Stimulated activated naive B cell treated with anti-CD40 and anti-IgM and Interleukin-4, amounts not matched to agents 10 μg/mL and 1 μg/mL and 100 μg/mL, for 72 hours (primary cell): ENCODE measurements around the gene PROSER3.

Source experiments
- ATAC-seq, 2 donors: fragments of 150-1000 bp; cut with Tn5 transposase; replicated peaks; 2 replicates each; pipeline ENCODE4 v1.10.0; 2021; ENCODE audit warnings: moderate library complexity in 1 of 2
- DNase-seq: peaks from one replicate; pipeline ENCODE4 v3.0.0; 2021
- H3K27ac Mint-ChIP-seq: one replicate; pipeline ENCODE4 v1.8.0; 2022; ENCODE audit warnings: mild to moderate bottlenecking, mixed read lengths
- H3K27me3 Mint-ChIP-seq, 2 donors: one replicate each; pipeline ENCODE4 v1.8.0; 2022; ENCODE audit warnings: mixed read lengths in 2 of 2
- H3K36me3 Mint-ChIP-seq, 2 donors: one replicate each; pipeline ENCODE4 v1.8.0; 2022; ENCODE audit warnings: mixed read lengths in 2 of 2, mild to moderate bottlenecking in 1 of 2
- H3K4me1 Mint-ChIP-seq, 2 donors: one replicate each; pipeline ENCODE4 v1.8.0; 2022; ENCODE audit warnings: mixed read lengths in 2 of 2, mild to moderate bottlenecking in 1 of 2
- H3K4me3 Mint-ChIP-seq, 2 donors: one replicate each; pipeline ENCODE4 v1.8.0; 2022; ENCODE audit warnings: mild to moderate bottlenecking in 2 of 2, mixed read lengths in 2 of 2, moderate library complexity in 1 of 2
- H3K9me3 Mint-ChIP-seq, 2 donors: one replicate each; pipeline ENCODE4 v1.8.0; 2022; ENCODE audit warnings: mixed read lengths in 2 of 2, mild to moderate bottlenecking in 1 of 2

The PROSER3 gene

GRCh38 chr19:35777086-35777841, 19.3 kb downstream of the PROSER3 start:
- Mint-ChIP-seq H3K4me1 (peaks cover 8 to 13% of the 10 kb centered on the region in 2 donors), H3K9me3 (no peaks in the 10 kb centered on the region), H3K36me3 (peaks cover 0 to 5% of the 10 kb centered on the region in 2 donors), H3K4me3 (no peak overlapping the region), H3K27me3 (no peaks in the 10 kb centered on the region), H3K27ac (no peak overlapping the region)
- ATAC-seq = no peak
- no peak for DNase-seq

GRCh38 chr19:35777961-35778360, 20.0 kb downstream of the PROSER3 start:
- H3K27ac Mint-ChIP-seq = no peak overlapping the region
- H3K4me3 Mint-ChIP-seq = no peak overlapping the region
- peaks cover 0 to 5% of the 10 kb centered on the region in 2 donors for H3K36me3 Mint-ChIP-seq
- H3K4me1 Mint-ChIP-seq = peaks cover 8 to 13% of the 10 kb centered on the region in 2 donors
- DNase-seq (no peak), ATAC-seq (no peak)
- H3K9me3 Mint-ChIP-seq = no peaks in the 10 kb centered on the region
- no peaks in the 10 kb centered on the region for H3K27me3 Mint-ChIP-seq

- Mint-ChIP-seq H3K27me3 (no peaks in the 10 kb centered on the region), H3K36me3 (peaks cover 0 to 5% of the 10 kb centered on the region in 2 donors), H3K9me3 (no peaks in the 10 kb centered on the region), H3K4me1 (peaks cover 12 to 15% of the 10 kb centered on the region in 2 donors), H3K27ac (no peak overlapping the region), H3K4me3 (no peak overlapping the region)
- DNase-seq (no peak), ATAC-seq (no peak)
Measured at GRCh38 chr19:35779033-35779432, 21.1 kb downstream of the PROSER3 start.

GRCh38 chr19:35780058-35780457, 22.1 kb downstream of the PROSER3 start:
- Mint-ChIP-seq H3K27ac (no peak overlapping the region), H3K36me3 (peaks cover 0 to 5% of the 10 kb centered on the region in 2 donors), H3K4me1 (peaks cover 10 to 12% of the 10 kb centered on the region in 2 donors), H3K4me3 (no peak overlapping the region), H3K9me3 (no peaks in the 10 kb centered on the region), H3K27me3 (no peaks in the 10 kb centered on the region)
- DNase-seq (no peak), ATAC-seq (no peak)

DNA sequence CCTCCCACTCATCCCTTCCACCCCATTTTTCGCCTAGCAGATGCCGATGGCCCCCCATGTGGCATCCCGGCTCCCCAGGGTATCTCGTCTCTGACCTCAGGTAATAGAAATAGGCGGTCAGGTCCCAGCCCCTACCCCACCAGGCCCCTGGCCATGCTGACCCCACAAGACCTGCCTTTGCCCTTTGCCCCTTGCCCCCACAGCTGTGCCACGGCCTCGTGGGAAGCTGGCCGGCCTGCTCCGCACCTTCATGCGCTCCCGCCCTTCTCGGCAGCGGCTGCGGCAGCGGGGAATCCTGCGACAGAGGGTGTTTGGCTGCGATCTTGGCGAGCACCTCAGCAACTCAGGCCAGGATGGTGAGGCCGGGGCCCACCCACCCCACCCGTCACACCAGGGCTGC, 22.7 kb downstream of the PROSER3 start:
- H3K4me3 Mint-ChIP-seq = no peak overlapping the region
- DNase-seq = no peak
- no peak for ATAC-seq
- H3K9me3 Mint-ChIP-seq = no peaks in the 10 kb centered on the region
- H3K36me3 Mint-ChIP-seq = peaks cover 0 to 5% of the 10 kb centered on the region in 2 donors
- peaks cover 10 to 12% of the 10 kb centered on the region in 2 donors for H3K4me1 Mint-ChIP-seq
- no peaks in the 10 kb centered on the region for H3K27me3 Mint-ChIP-seq
- no peak overlapping the region for H3K27ac Mint-ChIP-seq

DNA sequence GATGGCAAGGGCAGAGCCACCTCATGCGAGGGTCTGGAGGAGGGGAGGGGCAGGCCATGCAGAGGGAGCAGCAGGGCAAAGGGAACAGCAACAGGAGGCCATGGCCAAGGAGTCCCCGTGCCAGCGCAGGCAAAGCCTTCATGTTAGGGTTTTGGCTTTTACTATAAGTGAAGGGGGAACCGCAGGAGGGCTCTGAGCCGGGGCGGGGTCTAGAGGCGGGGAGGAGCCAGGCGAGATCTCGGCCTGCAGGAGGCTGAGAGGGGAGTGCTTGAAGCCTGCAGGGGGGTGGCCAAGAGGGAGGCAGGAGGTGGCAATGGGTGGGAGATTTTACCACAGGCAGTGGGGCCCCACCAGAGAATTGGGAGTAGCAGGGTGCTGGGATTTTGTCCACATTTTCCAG, 23.7 kb downstream of the PROSER3 start:
- ATAC-seq = no peak
- Mint-ChIP-seq H3K36me3 (peaks cover 0 to 5% of the 10 kb centered on the region in 2 donors), H3K4me1 (peaks cover 4% of the 10 kb centered on the region in 2 donors)

DNA sequence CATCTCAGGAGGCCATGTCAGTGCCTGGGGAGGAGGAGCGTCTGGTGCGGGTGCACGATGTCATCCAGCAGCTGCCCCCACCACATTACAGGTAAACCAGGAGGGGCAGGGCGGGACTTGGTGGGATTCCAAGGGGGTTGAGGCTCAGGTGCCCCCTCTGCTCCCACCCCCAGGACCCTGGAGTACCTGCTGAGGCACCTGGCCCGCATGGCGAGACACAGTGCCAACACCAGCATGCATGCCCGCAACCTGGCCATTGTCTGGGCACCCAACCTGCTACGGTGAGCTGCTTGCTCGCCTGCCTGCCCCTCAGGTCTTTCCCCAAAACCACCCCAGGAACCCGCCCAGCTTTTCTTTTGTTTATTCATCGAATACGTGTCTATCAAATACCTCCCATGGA, 24.6 kb downstream of the PROSER3 start:
- H3K4me3 Mint-ChIP-seq = no peak overlapping the region

More for the DNA sequence above, 23.7 kb downstream of the PROSER3 start:
- Mint-ChIP-seq H3K27ac (no peak overlapping the region), H3K4me3 (no peak overlapping the region), H3K27me3 (no peaks in the 10 kb centered on the region), H3K9me3 (no peaks in the 10 kb centered on the region)
- DNase-seq = no peak

GRCh38 chr19:35783469-35784434, 25.8 kb downstream of the PROSER3 start:
- Mint-ChIP-seq H3K27me3 (no peaks in the 10 kb centered on the region), H3K4me1 (peaks cover 4% of the 10 kb centered on the region in 2 donors), H3K27ac (no peak overlapping the region), H3K36me3 (peaks cover 0 to 5% of the 10 kb centered on the region in 2 donors), H3K9me3 (no peaks in the 10 kb centered on the region), H3K4me3 (no peak overlapping the region)
- DNase-seq (no peak), ATAC-seq (no peak)

More for the DNA sequence above, 24.6 kb downstream of the PROSER3 start:
- peaks cover 2 to 4% of the 10 kb centered on the region in 2 donors for H3K4me1 Mint-ChIP-seq
- ATAC-seq (no peak), DNase-seq (no peak)
- no peaks in the 10 kb centered on the region for H3K27me3 Mint-ChIP-seq
- H3K27ac Mint-ChIP-seq = no peak overlapping the region
- no peaks in the 10 kb centered on the region for H3K9me3 Mint-ChIP-seq
- peaks cover 0 to 5% of the 10 kb centered on the region in 2 donors for H3K36me3 Mint-ChIP-seq

DNA sequence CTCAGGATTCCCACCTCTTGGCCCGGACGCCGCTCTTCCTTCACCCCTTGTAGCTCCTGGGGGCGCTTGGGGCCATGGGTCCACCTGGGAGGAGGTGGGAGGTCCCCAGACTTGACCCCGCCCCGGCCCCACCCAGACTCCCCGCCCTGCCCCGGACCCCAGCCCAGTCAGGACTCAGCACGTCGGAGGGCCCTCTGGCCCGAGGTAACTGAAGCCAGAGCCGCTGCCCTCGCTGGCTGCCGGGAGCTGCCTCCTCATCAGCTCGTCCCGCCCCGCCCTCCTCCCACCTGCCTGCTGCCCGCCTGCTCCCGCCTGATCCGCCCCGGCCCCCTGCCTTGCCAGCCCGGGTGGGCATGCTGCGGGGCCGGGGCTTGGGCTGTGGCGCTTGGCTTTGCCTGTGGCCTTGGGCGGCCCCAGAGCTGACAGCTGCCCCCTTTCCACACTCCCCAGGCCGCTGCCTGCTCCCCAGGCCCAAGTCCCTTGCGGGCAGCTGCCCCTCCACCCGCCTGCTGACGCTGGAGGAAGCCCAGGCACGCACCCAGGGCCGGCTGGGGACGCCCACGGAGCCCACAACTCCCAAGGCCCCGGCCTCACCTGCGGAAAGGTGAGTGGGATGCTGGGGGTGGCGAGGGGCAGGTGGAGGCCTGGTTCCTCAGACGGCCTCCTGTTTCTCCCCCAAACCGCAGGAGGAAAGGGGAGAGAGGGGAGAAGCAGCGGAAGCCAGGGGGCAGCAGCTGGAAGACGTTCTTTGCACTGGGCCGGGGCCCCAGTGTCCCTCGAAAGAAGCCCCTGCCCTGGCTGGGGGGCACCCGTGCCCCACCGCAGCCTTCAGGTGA, 26.7 kb downstream of the PROSER3 start:
- no peaks in the 10 kb centered on the region for H3K27me3 Mint-ChIP-seq
- H3K27ac Mint-ChIP-seq = no peak overlapping the region
- H3K9me3 Mint-ChIP-seq = no peaks in the 10 kb centered on the region
- H3K4me1 Mint-ChIP-seq = peaks cover 4% of the 10 kb centered on the region in 2 donors
- ATAC-seq = no peak
- peaks cover 0 to 5% of the 10 kb centered on the region in 2 donors for H3K36me3 Mint-ChIP-seq
- no peak for DNase-seq
- no peak overlapping the region for H3K4me3 Mint-ChIP-seq

DNA sequence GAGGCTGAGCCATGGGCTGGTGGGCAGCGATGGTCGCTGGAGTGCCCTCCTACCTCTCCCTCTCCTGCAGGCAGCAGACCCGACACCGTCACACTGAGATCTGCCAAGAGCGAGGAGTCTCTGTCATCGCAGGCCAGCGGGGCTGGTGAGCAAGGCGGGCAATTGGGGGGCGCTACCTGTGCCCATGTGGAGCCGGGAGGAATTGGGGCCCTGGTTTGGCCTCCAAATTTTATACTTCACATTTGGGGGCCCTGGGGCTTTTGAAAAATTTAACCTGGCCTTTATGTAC, 27.3 kb downstream of the PROSER3 start:
- ATAC-seq = no peak
- Mint-ChIP-seq H3K27ac (no peak overlapping the region), H3K9me3 (no peaks in the 10 kb centered on the region), H3K36me3 (peaks cover 0 to 5% of the 10 kb centered on the region in 2 donors), H3K27me3 (no peaks in the 10 kb centered on the region), H3K4me1 (peaks cover 4% of the 10 kb centered on the region in 2 donors), H3K4me3 (no peak overlapping the region)
- no peak for DNase-seq

- Mint-ChIP-seq H3K27me3 (peaks cover 0 to 1% of the 10 kb centered on the region in 2 donors), H3K27ac (no peak overlapping the region), H3K4me3 (no peak overlapping the region), H3K36me3 (peaks cover 0 to under 1% of the 10 kb centered on the region in 2 donors), H3K4me1 (peaks cover 4% of the 10 kb centered on the region in 2 donors), H3K9me3 (no peaks in the 10 kb centered on the region)
- ATAC-seq (no peak), DNase-seq (no peak)
Measured at GRCh38 chr19:35786299-35787160, 28.6 kb downstream of the PROSER3 start.

GRCh38 chr19:35787227-35787799, 29.3 kb downstream of the PROSER3 start:
- Mint-ChIP-seq H3K9me3 (no peaks in the 10 kb centered on the region), H3K4me1 (peaks cover 4% of the 10 kb centered on the region in 2 donors), H3K27me3 (peaks cover 1 to 8% of the 10 kb centered on the region in 2 donors), H3K27ac (no peak overlapping the region), H3K4me3 (no peak overlapping the region), H3K36me3 (no peaks in the 10 kb centered on the region)
- ATAC-seq = no peak
- no peak for DNase-seq
